ENCODE measurements around the gene PARD3B. TPM values are rescaled to one million over a fixed set of nuclear protein-coding genes. Genes with fewer than 3 reads are reported as not detected.

PARD3B gene
- total and polyA plus RNA-seq, 2 of the 4 experiments (the other 2 are of a cell fraction), result 3.3 to 15.6 TPM

DNA sequence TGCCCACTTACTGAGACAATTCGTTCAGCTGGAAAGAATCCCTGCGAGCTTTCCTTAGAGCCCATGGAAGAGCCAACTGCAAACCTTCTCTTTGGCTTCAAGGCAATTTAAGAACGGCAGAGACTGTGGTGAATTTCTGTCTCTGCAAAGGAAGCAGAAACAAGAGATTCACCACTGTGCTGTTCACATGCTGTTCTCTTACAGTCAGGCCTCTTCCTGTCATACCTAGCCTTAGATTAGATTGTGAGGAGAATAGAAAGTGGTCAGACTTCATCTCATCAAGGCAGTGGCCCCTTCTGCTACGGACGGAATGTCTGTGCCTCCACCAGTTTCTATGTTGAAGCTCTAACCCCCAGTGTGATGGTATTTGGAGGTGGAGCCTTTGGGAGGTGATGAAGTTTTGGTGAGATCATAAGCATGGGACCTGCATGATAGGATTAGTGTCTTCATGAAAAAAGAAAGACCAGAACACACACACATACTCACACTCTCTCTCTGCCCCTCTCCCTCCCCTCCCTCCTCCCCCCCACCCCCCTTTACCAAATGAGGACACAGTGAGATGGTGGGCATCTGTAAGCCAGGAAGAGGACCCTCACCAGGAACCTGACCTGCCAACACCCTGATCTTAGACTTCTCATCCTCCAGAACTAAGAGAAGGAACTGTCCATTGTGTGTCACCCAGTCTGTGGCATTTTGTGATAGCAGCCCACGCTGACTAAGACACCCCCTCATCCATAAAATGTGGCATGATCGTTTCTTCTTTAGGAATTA lies 1091.5 kb downstream of the PARD3B start (continued):
- no peak for TF ChIP-seq FOS (IDR thresholded peaks at IDR 0.05; ENCODE audit: low read depth, low read length)

DNA sequence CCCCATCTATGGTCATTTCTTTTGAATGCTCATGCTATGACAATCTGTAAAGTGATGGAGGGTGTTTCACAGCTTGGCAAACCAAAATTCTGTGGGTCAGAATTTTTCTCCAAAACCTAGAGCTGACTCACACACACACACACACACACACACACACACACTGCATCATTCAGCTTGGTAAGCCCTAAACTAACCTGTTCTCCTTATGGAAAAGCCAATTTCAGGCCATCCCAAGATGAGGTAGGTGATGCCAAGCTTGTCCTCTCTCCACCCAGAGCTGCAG lies 1092.0 kb downstream of the PARD3B start:
- H2BK120ac ChIP-seq (ENCODE audit: low read depth, low read length), result no peak overlapping the region
- ChIA-PET CTCF (no interaction called here), POLR2A (ENCODE audit: unreplicated experiment) (no interaction called here)
- H3K79me1 ChIP-seq (ENCODE audit: low read depth in 1 of 2, low read length in 2 of 2), result no peaks in the 10 kb centered on the region
- H3K4me3 ChIP-seq (ENCODE audit: insufficient read depth, low read depth, low read length), result no peak overlapping the region
- peaks cover 5% of the 10 kb centered on the region; the same call in 1 of the 2 replicates for H3K9me3 ChIP-seq (ENCODE audit: control insufficient read depth, insufficient read depth, low read length)
- no peak overlapping the region for H4K8ac ChIP-seq (ENCODE audit: low read depth in 2 of 2, low read length in 2 of 2)
- H3K14ac ChIP-seq (replicated peaks; ENCODE audit: low read depth, low read length), result 0 out of 2 replicates have a peak overlapping the region, but pooled peaks have one; percentile 58
- no peak overlapping the region for H3K9ac ChIP-seq (ENCODE audit: low read depth, low read length)
- TF ChIP-seq USF2 (IDR thresholded peaks at IDR 0.05; ENCODE audit: low read depth, low read length) (no peak), RAD21 (IDR thresholded peaks at IDR 0.05; ENCODE audit: low read length) (no peak), BHLHE40 (IDR thresholded peaks at IDR 0.05; ENCODE audit: low read depth, low read length) (no peak), MAFK (IDR thresholded peaks at IDR 0.05; ENCODE audit: low read depth, low read length) (no peak), CHD1 (IDR thresholded peaks at IDR 0.05; ENCODE audit: low read depth, low read length) (no peak), RCOR1 (IDR thresholded peaks at IDR 0.05; ENCODE audit: insufficient replicate concordance, low read length) (no peak), FOS (IDR thresholded peaks at IDR 0.05; ENCODE audit: low read depth, low read length) (no peak)
- TF ChIP-seq, protein P1, sequence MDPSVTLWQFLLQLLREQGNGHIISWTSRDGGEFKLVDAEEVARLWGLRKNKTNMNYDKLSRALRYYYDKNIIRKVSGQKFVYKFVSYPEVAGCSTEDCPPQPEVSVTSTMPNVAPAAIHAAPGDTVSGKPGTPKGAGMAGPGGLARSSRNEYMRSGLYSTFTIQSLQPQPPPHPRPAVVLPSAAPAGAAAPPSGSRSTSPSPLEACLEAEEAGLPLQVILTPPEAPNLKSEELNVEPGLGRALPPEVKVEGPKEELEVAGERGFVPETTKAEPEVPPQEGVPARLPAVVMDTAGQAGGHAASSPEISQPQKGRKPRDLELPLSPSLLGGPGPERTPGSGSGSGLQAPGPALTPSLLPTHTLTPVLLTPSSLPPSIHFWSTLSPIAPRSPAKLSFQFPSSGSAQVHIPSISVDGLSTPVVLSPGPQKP (IDR thresholded peaks at IDR 0.05; ENCODE audit: borderline replicate concordance, low read depth, low read length), result no peak
- DNase-seq, result no peak
- BruUV-seq (replicated peaks), result no TSS peak
- no peak overlapping the region for H3K18ac ChIP-seq (ENCODE audit: low read depth, low read length)
- H3K23ac ChIP-seq (ENCODE audit: low read depth, low read length), result no peak overlapping the region
- H3K27ac ChIP-seq (ENCODE audit: insufficient read depth, low read length), result no peak overlapping the region
- no peak overlapping the region; the same call in 1 of the 2 replicates for H4K91ac ChIP-seq (ENCODE audit: insufficient read depth, low read depth, low read length)
- no peak overlapping the region for H2BK15ac ChIP-seq (ENCODE audit: low read depth, low read length)
- no peaks in the 10 kb centered on the region for H4K20me1 ChIP-seq (ENCODE audit: insufficient read depth, low read length)
- intact Hi-C loops (cut with micrococcal nuclease) (no loop called here), in situ Hi-C loops (cut with MboI; ENCODE audit: low sequenced_read_pairs) (loop anchor here (25.0 kb wide), 1 partner anchor 100 kb away; no protein-coding TSS in a partner anchor), dilution Hi-C loops (cut with HindIII; ENCODE audit: low sequenced_read_pairs, unreplicated experiment) (no loop called here)
- no peak overlapping the region for H2BK20ac ChIP-seq (ENCODE audit: low read depth, low read length)
- H3K56ac ChIP-seq (ENCODE audit: extremely low read depth, insufficient read depth, low read length), result no peak overlapping the region
- no peak for ATAC-seq (ENCODE audit: low read depth)
- H3K9me1 ChIP-seq (ENCODE audit: insufficient read depth, low read length), result no peaks in the 10 kb centered on the region
- no peak overlapping the region for H2AK5ac ChIP-seq (ENCODE audit: low read depth, low read length)
- H3K4me1 ChIP-seq (ENCODE audit: control insufficient read depth, insufficient read depth, low read length), result peaks cover 1% of the 10 kb centered on the region; the same call in 1 of the 2 replicates
- no peak overlapping the region for H3K4me2 ChIP-seq (ENCODE audit: low read depth, low read length)
- H2AFZ ChIP-seq (replicated peaks; ENCODE audit: low read length, poor library complexity), result no peak overlapping the region
- no peaks in the 10 kb centered on the region for H3K27me3 ChIP-seq (ENCODE audit: control insufficient read depth, insufficient read depth, low read length)
- no peak overlapping the region for H4K5ac ChIP-seq (ENCODE audit: low read depth, low read length)
- no peaks in the 10 kb centered on the region for H3K36me3 ChIP-seq (ENCODE audit: control insufficient read depth, insufficient read depth, low read length)
- H3K4ac ChIP-seq (ENCODE audit: low read depth, low read length), result no peak overlapping the region
- H2AK9ac ChIP-seq (replicated peaks; ENCODE audit: low read depth, low read length, poor library complexity), result no peak overlapping the region
- no peak overlapping the region for H2BK5ac ChIP-seq (ENCODE audit: low read depth, low read length, poor library complexity, severe bottlenecking)
